ENCODE data around the gene COL11A2.

COL11A2 gene

DNA sequence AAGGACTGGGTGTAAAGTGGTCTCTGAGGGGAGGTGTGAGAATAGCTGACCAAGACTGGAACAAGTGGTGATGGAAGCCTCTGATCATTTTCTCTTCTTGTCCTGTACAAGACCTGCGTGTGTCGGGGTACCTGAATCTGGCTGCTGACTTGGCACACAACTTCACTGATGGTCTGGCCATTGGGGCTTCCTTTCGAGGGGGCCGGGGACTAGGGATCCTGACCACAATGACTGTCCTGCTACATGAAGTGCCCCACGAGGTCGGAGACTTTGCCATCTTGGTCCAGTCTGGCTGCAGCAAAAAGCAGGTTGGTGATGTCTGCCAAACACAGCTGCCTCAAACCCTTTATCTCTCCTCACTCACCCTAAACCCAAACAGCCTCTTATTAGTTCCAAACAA lies 10.5 kb upstream of the COL11A2 start:
- no peak for DNase-seq (ENCODE audit: low spot score)
- no peaks in the 10 kb centered on the region for H3K27me3 Mint-ChIP-seq (ENCODE audit: low read depth)
- H3K9me3 Mint-ChIP-seq: no peaks in the 10 kb centered on the region
- peak overlapping the region; percentile 35 for H3K4me3 Mint-ChIP-seq
- peaks cover 42% of the 10 kb centered on the region for H3K36me3 Mint-ChIP-seq (ENCODE audit: low read depth)
- H3K27ac Mint-ChIP-seq: peak overlapping the region; percentile 15
- H3K4me1 Mint-ChIP-seq (ENCODE audit: low read depth): peaks cover 55% of the 10 kb centered on the region

DNA sequence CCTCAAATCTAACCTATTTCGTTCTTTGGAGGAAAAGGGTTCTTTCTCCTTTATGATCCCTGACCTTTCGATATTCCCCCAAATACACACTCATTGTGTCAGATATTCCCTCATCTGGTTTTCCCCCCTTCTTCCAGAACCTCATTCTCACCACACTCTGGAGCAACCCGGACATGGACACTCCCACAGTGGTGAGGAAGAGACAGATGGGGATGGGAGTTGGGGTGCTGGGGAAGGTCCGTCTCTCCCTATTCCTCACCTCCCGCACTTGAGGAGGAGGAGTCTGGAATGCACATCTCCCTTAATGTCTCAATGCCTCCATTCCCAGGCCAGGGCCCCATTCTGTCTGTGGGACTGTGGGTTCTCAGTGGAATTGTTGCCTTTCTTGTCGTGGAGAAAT lies 9.7 kb upstream of the COL11A2 start:
- H3K9me3 Mint-ChIP-seq: no peaks in the 10 kb centered on the region
- H3K36me3 Mint-ChIP-seq (ENCODE audit: low read depth): peaks cover 49% of the 10 kb centered on the region
- H3K27me3 Mint-ChIP-seq (ENCODE audit: low read depth): no peaks in the 10 kb centered on the region
- DNase-seq (ENCODE audit: low spot score): no peak
- H3K27ac Mint-ChIP-seq: peak overlapping the region; percentile 98
- H3K4me1 Mint-ChIP-seq (ENCODE audit: low read depth): peaks cover 59% of the 10 kb centered on the region
- H3K4me3 Mint-ChIP-seq: peak overlapping the region; percentile 100

DNA sequence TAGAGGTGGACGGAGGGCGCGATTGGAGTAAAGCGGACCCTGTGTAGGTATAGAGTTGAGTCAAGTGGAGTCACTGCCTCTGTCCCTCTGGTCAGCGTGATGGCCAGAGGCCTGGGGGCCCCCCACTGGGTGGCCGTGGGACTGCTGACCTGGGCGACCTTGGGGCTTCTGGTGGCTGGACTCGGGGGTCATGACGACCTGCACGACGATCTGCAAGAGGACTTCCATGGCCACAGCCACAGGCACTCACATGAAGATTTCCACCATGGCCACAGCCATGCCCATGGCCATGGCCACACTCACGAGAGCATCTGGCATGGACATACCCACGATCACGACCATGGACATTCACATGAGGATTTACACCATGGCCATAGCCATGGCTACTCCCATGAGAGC lies 8.9 kb upstream of the COL11A2 start:
- no peaks in the 10 kb centered on the region for H3K27me3 Mint-ChIP-seq (ENCODE audit: low read depth)
- peak overlapping the region; percentile 100 for H3K4me3 Mint-ChIP-seq
- H3K4me1 Mint-ChIP-seq (ENCODE audit: low read depth): peaks cover 57% of the 10 kb centered on the region
- peak overlapping the region; percentile 98 for H3K27ac Mint-ChIP-seq
- DNase-seq (ENCODE audit: low spot score): no peak
- peaks cover 55% of the 10 kb centered on the region for H3K36me3 Mint-ChIP-seq (ENCODE audit: low read depth)
- no peaks in the 10 kb centered on the region for H3K9me3 Mint-ChIP-seq

DNA sequence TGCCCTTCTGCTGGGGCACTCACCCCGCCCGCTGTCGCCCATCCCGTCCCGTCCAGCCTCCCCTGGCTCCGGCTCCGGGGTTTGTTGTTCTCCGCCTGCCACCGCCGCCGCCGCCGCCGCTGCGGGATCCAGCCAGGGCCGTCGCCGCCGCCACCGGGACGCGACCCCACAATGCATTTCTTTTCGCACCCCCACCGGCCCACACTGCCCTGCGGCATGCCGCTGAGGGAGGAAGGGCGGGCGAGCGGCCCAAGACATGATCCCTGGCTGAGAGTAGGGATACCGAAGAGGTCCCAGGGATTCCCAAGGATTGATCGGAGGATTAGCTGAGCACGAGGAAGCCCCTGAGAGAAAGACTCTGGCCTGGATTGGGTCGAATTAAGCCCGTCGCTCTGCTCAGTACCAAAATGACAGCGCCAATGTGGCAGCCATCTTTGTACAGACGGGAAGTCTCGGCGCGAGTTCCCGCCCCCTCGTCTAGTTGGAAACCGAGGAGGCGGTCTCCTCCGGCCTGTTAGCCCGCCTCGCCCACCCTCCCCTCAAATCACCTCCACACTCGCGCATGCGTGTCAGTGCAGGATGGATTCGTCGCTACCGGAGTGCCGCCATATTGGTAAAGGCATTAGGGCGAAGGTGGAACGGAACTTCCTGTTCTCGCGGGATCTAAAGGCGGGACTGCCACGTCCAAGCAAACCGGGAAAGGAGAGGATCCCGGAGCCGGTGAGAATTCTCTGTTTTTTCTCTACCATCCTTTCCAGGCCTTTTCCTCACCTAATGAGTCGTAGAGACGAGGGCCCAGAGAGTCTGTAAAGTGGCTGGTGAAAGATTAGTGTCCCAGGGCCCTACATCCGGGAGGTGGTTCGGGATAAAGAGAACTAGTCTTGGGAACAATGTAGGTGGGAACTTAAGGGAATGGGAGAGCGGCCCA lies 8.2 kb upstream of the COL11A2 start, which contains the start of the genes RXRB and SLC39A7:
TSS of gene RXRB (minus strand) at position 447 of the 928 bp plus-strand sequence. CDS start at position 258, 189 bp downstream.
TSS of gene SLC39A7 (plus strand) at position 649 of the 928 bp plus-strand sequence. CDS start 379 bp downstream, outside the sequence.
- DNase-seq (ENCODE audit: low spot score): peak; percentile 97
- H3K9me3 Mint-ChIP-seq: no peaks in the 10 kb centered on the region
- H3K4me3 Mint-ChIP-seq: peak within 1 kb of the TSS; percentile 100
- H3K27ac Mint-ChIP-seq: peak within 1 kb of the TSS; percentile 98
- H3K27me3 Mint-ChIP-seq (ENCODE audit: low read depth): no peaks in the 10 kb centered on the region
- peaks cover 50% of the 10 kb centered on the region for H3K4me1 Mint-ChIP-seq (ENCODE audit: low read depth)
- peaks cover 62% of the 10 kb centered on the region for H3K36me3 Mint-ChIP-seq (ENCODE audit: low read depth)

DNA sequence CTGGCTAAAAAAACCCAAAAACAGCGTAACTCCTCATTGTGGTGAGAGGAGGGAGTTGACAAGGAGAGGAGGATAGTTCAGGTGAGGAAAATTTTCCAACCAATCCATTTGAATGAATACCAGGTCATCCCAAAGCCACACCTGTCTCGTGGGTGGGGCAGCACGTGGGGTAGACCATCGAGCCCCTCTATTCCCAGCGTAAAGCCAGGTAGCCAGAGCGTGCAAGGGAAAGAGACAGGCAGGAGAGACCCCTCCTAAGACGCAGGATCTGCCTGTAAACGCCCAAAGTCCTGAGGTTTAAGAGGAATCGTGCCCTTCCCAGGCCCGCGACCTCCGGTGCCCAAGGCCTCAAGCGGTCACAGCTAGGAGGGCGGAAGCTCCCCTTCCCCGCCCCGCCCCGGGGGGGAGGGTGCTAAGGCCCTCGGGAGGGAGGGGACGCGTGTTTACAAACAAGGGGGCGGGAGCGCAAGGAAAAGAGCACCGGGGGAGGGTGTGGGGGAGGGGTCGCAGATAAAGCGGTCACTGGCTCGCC lies 7.5 kb upstream of the COL11A2 start:
- Mint-ChIP-seq H3K9me3 (no peaks in the 10 kb centered on the region), H3K4me3 (peak overlapping the region; percentile 92), H3K27me3 (ENCODE audit: low read depth) (no peaks in the 10 kb centered on the region), H3K27ac (peak overlapping the region; percentile 81), H3K36me3 (ENCODE audit: low read depth) (peaks cover 67% of the 10 kb centered on the region), H3K4me1 (ENCODE audit: low read depth) (peaks cover 45% of the 10 kb centered on the region)
- DNase-seq (ENCODE audit: low spot score): no peak

DNA sequence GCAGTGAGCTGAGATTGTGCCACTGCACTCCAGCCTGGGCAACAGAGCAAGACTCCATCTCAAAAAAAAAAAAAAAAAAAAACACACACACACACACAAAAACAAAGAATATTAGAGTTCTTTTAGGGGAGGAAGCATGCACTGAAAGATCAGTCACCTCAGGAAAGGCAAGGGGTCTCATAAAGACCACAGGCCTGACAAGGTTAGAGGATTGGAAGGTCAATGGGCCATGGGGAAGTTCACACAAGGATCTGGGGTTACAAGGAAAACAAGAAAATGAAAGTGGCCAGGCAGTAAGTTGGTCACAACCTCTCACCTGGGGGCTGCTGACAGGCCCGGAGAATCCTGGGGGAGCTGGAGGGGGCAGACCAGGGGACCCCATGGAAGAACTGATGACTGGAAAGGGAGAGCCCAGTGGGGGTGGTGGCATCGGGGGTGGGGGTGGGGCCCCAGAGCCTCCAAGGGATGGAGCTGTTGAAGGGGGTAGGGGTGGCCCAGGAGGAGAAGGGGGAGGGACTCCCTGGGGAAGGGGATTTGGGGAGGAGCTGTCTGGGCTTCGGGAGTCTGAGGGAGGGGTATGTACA lies 6.7 kb upstream of the COL11A2 start:
- Mint-ChIP-seq H3K36me3 (ENCODE audit: low read depth) (peaks cover 69% of the 10 kb centered on the region), H3K4me1 (ENCODE audit: low read depth) (peaks cover 41% of the 10 kb centered on the region)

DNA sequence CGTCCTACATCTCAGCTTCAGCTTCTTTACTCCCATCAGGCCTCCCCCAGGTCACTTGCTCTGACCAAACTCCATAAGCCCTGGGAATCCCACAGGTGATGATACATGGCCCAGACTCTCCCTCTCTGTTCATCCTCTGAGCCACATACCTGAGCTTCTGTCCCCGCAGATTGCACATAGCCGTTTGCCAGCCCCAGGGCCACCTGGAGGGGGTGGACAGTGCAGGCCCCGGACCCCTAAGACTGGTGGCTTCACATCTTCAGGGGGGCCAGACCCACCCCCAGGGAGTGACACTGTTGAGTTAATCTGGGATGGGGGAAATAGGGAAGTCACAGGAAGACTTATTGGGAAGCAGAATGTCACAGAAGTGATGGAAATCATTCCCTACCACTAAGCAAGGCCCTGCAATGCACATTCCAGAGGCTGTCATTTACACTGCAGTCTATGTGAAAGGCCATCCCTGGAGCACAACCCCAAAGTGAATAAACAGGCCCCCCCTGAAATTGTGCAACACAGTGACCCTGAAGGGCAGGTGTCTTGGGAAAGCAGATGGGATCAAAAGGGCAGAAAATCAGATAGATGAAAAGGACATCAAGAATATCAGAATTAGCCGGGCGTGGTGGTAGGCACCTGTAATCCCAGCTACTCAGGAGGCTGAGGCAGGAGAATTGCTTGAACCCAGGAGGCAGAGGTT lies 6.0 kb upstream of the COL11A2 start:
- peaks cover 7% of the 10 kb centered on the region for H3K27me3 Mint-ChIP-seq (ENCODE audit: low read depth)
- DNase-seq (ENCODE audit: low spot score): no peak
- H3K9me3 Mint-ChIP-seq: no peaks in the 10 kb centered on the region
- peaks cover 67% of the 10 kb centered on the region for H3K36me3 Mint-ChIP-seq (ENCODE audit: low read depth)
- H3K4me3 Mint-ChIP-seq: peak overlapping the region; percentile 92
- H3K4me1 Mint-ChIP-seq (ENCODE audit: low read depth): peaks cover 37% of the 10 kb centered on the region
- peak overlapping the region; percentile 55 for H3K27ac Mint-ChIP-seq

More for the DNA sequence above, 6.7 kb upstream of the COL11A2 start:
- peak overlapping the region; percentile 92 for H3K4me3 Mint-ChIP-seq
- DNase-seq (ENCODE audit: low spot score): no peak
- H3K9me3 Mint-ChIP-seq: no peaks in the 10 kb centered on the region
- peak overlapping the region; percentile 85 for H3K27ac Mint-ChIP-seq
- H3K27me3 Mint-ChIP-seq (ENCODE audit: low read depth): peaks cover 1% of the 10 kb centered on the region

DNA sequence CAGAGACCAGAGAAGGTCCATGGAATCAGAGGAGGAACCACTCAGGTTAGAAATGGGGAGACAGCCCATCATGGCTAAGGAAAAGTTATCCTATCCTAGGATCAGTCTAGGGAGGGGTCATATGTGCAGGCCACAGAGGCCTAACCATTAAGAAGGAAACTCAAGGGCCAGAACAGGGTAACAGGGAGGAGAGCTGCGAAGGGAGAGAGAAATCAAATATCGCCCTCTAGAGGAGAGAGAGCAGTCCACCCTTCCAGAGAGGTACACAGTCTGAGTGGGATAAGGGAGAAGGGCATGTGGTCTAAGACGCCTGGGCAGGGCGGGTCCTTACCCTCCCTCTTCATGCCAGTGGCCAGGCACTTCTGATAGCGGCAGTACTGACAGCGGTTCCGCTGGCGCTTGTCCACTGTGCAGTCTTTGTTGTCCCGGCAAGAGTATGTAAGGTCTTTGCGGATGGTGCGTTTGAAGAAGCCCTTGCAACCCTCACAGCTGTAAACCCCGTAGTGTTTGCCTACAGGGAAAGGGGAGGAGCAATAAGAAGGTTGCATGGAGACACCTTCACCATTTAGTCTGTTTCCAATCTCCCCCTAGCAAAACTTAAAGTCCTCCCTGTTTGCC lies 5.3 kb upstream of the COL11A2 start:
- DNase-seq (ENCODE audit: low spot score): peak; percentile 28
- H3K36me3 Mint-ChIP-seq (ENCODE audit: low read depth): peaks cover 60% of the 10 kb centered on the region
- H3K4me1 Mint-ChIP-seq (ENCODE audit: low read depth): peaks cover 35% of the 10 kb centered on the region
- peak overlapping the region; percentile 2 for H3K27ac Mint-ChIP-seq
- H3K4me3 Mint-ChIP-seq: peak overlapping the region; percentile 55
- H3K9me3 Mint-ChIP-seq: no peaks in the 10 kb centered on the region
- H3K27me3 Mint-ChIP-seq (ENCODE audit: low read depth): peaks cover 10% of the 10 kb centered on the region

DNA sequence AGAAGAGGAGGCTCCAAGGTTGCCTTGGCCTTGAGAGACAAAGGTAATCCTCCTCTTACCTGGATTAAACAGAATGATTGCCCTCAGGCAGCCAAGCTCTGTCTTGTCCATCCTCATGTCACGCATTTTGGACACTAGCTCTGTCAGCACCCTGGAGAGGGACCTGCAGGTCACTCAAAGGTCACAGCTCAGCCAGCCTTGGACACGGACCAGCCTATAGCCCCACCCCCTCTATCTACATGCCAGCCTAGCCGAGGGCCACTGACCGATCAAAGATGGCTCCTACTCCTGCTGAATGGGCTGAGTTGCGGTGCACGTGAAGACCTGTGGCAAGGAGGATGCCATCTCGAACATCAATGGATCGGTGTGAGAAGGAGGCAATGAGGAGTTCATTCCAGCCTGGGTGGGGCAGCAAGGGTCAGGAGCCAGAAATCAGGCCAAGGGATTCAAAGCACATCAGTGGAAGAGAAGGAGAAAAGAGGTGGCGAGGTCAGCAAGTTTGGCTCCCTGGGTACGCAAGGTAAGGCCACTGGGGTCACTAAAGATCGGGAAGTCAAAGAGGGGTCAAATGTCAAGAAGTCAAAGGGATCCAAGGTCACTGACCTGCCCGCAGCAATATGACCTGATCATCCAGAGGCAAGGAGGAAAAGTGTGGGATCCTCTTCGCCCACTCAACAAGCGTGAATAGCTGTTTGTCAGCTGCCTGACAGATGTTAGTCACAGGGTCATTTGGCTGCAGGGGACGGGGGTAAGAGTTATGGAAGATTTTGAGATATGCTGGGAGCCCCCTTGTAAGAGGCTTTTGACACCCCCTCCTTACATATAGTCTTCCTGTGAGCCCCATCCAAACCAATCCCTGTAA lies 3.3 kb upstream of the COL11A2 start:
- Mint-ChIP-seq H3K27ac (no peak overlapping the region), H3K36me3 (ENCODE audit: low read depth) (peaks cover 44% of the 10 kb centered on the region), H3K4me3 (no peak overlapping the region), H3K9me3 (no peaks in the 10 kb centered on the region), H3K27me3 (ENCODE audit: low read depth) (peaks cover 26% of the 10 kb centered on the region), H3K4me1 (ENCODE audit: low read depth) (peaks cover 21% of the 10 kb centered on the region)
- DNase-seq (ENCODE audit: low spot score): no peak

DNA sequence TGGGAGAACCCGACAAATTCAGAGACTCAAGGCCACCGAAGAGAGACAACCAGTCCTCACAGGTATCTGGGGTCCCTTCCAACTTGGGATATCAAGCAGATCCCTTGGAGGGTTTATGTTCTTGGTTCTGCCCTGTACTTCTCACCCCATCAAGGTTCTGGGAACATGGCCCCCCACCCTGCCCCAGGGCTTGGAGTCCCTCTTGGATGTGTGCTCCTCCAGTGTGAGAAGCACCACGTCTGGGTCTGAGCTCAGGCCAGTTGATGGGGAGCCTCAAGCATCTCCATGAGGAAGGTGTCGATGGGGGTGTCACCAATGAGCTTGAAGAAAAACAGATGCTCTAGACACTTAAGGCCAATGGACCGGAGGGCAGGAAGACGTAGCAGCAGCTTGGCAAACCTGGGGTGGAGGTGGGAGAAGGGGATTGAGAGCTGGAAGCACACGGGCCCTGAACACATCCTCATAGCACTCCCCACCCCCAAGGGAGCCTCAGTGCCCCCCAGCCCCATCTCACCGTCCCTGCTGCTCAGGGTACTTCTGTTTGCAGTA lies 2.2 kb upstream of the COL11A2 start:
- Mint-ChIP-seq H3K27me3 (ENCODE audit: low read depth) (peaks cover 32% of the 10 kb centered on the region), H3K27ac (no peak overlapping the region), H3K4me3 (no peak overlapping the region), H3K36me3 (ENCODE audit: low read depth) (peaks cover 44% of the 10 kb centered on the region), H3K4me1 (ENCODE audit: low read depth) (peaks cover 19% of the 10 kb centered on the region), H3K9me3 (no peaks in the 10 kb centered on the region)
- no peak for DNase-seq (ENCODE audit: low spot score)

DNA sequence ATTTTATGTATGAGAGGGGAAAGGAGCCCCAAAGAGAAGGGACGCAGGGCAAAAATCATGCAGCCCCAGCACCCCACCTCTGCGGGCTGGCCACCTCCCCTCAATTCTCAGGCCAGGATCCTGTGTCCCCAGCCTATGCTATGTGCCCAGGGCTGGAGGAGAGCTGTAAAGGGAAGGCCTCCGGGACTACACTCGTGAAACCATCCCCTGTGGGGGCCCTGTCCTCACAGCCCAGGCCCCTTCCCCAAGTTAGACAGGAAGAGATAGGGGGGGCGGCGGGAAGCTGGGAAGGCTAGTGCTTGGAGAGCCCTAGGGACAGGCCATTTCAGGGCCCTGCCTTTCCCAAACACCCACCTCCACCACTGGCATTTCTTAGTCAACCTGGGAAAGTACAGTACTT lies 1.4 kb upstream of the COL11A2 start:
- Mint-ChIP-seq H3K4me1 (ENCODE audit: low read depth) (peaks cover 12% of the 10 kb centered on the region), H3K36me3 (ENCODE audit: low read depth) (peaks cover 40% of the 10 kb centered on the region), H3K4me3 (no peak overlapping the region), H3K9me3 (no peaks in the 10 kb centered on the region), H3K27ac (no peak overlapping the region), H3K27me3 (ENCODE audit: low read depth) (peaks cover 32% of the 10 kb centered on the region)
- no peak for DNase-seq (ENCODE audit: low spot score)

All from T-helper 2 cell treated with Interferon-gamma antibody and Interleukin-4, amounts not matched to agents 5 μg/mL and 100 μg/mL, for 36 hours (primary cell).